Stimulated activated CD8-positive, alpha-beta memory T cell treated with anti-CD3 and anti-CD28 coated beads, Interleukin-7, amount 100 ng/mL, for 4 hours (primary cell): ENCODE measurements around the gene UEVLD.

Experiments used
- DNase-seq, 2 donors: peaks; one replicate each; pipeline ENCODE4 v3.0.0-alpha.2; 2020; ENCODE audit warnings: low read depth in 2 of 2

UEVLD gene

GRCh38 chr11:18498039-18498438, 90.5 kb downstream of the UEVLD start:
- no peak for DNase-seq

GRCh38 chr11:18495703-18496102, 92.8 kb downstream of the UEVLD start:
- DNase-seq: no peak

- no peak for DNase-seq
Observed at GRCh38 chr11:18495271-18495670, 93.3 kb downstream of the UEVLD start.

GRCh38 chr11:18493310-18493709, 95.2 kb downstream of the UEVLD start:
- DNase-seq: no peak

GRCh38 chr11:18492888-18493287, 95.6 kb downstream of the UEVLD start:
- no peak for DNase-seq

- DNase-seq: no peak
Observed at GRCh38 chr11:18491924-18492323, 96.6 kb downstream of the UEVLD start.

GRCh38 chr11:18490736-18491485, 97.6 kb downstream of the UEVLD start:
- DNase-seq: no peak

- no peak for DNase-seq
Observed at GRCh38 chr11:18490319-18490718, 98.2 kb downstream of the UEVLD start.

- no peak for DNase-seq
Observed at GRCh38 chr11:18485913-18486528, 102.5 kb downstream of the UEVLD start.
